Measurements from ENCODE around the gene CARMIL1. TPM values are rescaled to one million over a fixed set of nuclear protein-coding genes. Genes with fewer than 3 reads are reported as not detected.

The CARMIL1 gene
- polyA plus RNA-seq, 1 of the 3 experiments (the other 2 are of a cell fraction) = 1.7 TPM

- Histone ChIP-seq H3K27me3 (ENCODE audit: insufficient read depth) (no peaks in the 10 kb centered on the region), H3K9me2 (no peaks in the 10 kb centered on the region), H3K4me2 (no peak overlapping the region), H3K27ac (ENCODE audit: low read depth in 2 of 2, low read length in 1 of 2) (no peak overlapping the region), H3K36me3 (replicated peaks in 1 of 2; ENCODE audit: control insufficient read depth in 1 of 2, insufficient read depth in 2 of 2, low read length in 1 of 2) (no peaks in the 10 kb centered on the region), H3K9ac (no peak overlapping the region), H2AFZ (ENCODE audit: low read depth) (no peak overlapping the region), H3K4me1 (ENCODE audit: control insufficient read depth in 1 of 2, insufficient read depth in 2 of 2, low read depth in 1 of 2, low read length in 1 of 2) (peaks cover 8 to 11% of the 10 kb centered on the region in 2 experiments; a peak in 3 of 4 replicates), H3K4me3 (ENCODE audit: low read depth in 2 of 2, low read length in 1 of 2) (no peak overlapping the region), H4K20me1 (ENCODE audit: insufficient read depth) (no peaks in the 10 kb centered on the region), H3K79me2 (ENCODE audit: insufficient read depth) (no peaks in the 10 kb centered on the region), H3F3A (replicated peaks; ENCODE audit: insufficient read depth) (no peaks in the 10 kb centered on the region), H3K9me3 (no peaks in the 10 kb centered on the region)
- DNase-seq = no peak
- 85% methylated on average over 7 of the region's 7 CpGs for WGBS (ENCODE audit: low lambda C conversion rate)
- ChIA-PET CTCF (interaction anchor here (1.2 kb wide), 1 partner anchor 146 kb away, joined by 3 read pairs; no protein-coding TSS in a partner anchor), POLR2A (no interaction called here)
- no peak for TF ChIP-seq TEAD4 (IDR thresholded peaks at IDR 0.05; ENCODE audit: borderline replicate concordance, insufficient read depth)
- TF ChIP-seq RFX5 (IDR thresholded peaks at IDR 0.05; ENCODE audit: low read length) = no peak
- TF ChIP-seq, protein P1, sequence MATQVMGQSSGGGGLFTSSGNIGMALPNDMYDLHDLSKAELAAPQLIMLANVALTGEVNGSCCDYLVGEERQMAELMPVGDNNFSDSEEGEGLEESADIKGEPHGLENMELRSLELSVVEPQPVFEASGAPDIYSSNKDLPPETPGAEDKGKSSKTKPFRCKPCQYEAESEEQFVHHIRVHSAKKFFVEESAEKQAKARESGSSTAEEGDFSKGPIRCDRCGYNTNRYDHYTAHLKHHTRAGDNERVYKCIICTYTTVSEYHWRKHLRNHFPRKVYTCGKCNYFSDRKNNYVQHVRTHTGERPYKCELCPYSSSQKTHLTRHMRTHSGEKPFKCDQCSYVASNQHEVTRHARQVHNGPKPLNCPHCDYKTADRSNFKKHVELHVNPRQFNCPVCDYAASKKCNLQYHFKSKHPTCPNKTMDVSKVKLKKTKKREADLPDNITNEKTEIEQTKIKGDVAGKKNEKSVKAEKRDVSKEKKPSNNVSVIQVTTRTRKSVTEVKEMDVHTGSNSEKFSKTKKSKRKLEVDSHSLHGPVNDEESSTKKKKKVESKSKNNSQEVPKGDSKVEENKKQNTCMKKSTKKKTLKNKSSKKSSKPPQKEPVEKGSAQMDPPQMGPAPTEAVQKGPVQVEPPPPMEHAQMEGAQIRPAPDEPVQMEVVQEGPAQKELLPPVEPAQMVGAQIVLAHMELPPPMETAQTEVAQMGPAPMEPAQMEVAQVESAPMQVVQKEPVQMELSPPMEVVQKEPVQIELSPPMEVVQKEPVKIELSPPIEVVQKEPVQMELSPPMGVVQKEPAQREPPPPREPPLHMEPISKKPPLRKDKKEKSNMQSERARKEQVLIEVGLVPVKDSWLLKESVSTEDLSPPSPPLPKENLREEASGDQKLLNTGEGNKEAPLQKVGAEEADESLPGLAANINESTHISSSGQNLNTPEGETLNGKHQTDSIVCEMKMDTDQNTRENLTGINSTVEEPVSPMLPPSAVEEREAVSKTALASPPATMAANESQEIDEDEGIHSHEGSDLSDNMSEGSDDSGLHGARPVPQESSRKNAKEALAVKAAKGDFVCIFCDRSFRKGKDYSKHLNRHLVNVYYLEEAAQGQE (IDR thresholded peaks at IDR 0.05; ENCODE audit: low read depth, low read length) = no peak
- TF ChIP-seq, protein P2, sequence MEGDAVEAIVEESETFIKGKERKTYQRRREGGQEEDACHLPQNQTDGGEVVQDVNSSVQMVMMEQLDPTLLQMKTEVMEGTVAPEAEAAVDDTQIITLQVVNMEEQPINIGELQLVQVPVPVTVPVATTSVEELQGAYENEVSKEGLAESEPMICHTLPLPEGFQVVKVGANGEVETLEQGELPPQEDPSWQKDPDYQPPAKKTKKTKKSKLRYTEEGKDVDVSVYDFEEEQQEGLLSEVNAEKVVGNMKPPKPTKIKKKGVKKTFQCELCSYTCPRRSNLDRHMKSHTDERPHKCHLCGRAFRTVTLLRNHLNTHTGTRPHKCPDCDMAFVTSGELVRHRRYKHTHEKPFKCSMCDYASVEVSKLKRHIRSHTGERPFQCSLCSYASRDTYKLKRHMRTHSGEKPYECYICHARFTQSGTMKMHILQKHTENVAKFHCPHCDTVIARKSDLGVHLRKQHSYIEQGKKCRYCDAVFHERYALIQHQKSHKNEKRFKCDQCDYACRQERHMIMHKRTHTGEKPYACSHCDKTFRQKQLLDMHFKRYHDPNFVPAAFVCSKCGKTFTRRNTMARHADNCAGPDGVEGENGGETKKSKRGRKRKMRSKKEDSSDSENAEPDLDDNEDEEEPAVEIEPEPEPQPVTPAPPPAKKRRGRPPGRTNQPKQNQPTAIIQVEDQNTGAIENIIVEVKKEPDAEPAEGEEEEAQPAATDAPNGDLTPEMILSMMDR (IDR thresholded peaks at IDR 0.05) = no peak
- no peak for TF ChIP-seq SIN3A (IDR thresholded peaks at IDR 0.05; ENCODE audit: borderline replicate concordance, low read depth, low read length)
- no peak for TF ChIP-seq ELF1 (IDR thresholded peaks at IDR 0.05)
- TF ChIP-seq, protein P3, sequence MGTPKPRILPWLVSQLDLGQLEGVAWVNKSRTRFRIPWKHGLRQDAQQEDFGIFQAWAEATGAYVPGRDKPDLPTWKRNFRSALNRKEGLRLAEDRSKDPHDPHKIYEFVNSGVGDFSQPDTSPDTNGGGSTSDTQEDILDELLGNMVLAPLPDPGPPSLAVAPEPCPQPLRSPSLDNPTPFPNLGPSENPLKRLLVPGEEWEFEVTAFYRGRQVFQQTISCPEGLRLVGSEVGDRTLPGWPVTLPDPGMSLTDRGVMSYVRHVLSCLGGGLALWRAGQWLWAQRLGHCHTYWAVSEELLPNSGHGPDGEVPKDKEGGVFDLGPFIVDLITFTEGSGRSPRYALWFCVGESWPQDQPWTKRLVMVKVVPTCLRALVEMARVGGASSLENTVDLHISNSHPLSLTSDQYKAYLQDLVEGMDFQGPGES (IDR thresholded peaks at IDR 0.05; ENCODE audit: low read depth, low read length) = no peak
Measured at GRCh38 chr6:25343984-25344383, 64.8 kb downstream of the CARMIL1 start.

DNA sequence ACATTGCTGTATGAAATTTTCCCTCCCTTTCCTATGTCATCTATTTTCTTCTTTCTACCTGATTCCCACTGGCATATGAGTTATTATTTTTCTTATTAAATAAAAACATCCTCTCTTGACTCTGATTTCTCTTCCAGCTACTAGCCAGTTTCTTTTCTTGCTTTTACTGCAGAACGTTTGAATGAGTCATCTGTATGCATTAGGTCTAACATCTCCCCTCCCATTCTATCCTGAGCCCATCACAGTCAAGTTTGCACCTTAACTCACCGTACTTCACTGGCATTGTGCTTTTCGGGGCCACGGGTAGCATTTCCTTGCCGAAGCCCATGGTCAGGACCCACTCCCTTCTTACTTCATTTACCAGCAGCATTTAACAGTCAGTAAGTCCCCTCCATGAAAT lies 65.7 kb downstream of the CARMIL1 start:
- Histone ChIP-seq H3K36me3 (replicated peaks in 1 of 2; ENCODE audit: control insufficient read depth in 1 of 2, insufficient read depth in 2 of 2, low read length in 1 of 2) (no peaks in the 10 kb centered on the region), H2AFZ (ENCODE audit: low read depth) (no peak overlapping the region), H3K79me2 (ENCODE audit: insufficient read depth) (no peaks in the 10 kb centered on the region), H3K27ac (ENCODE audit: low read depth in 2 of 2, low read length in 1 of 2) (no peak overlapping the region), H3K9ac (no peak overlapping the region), H3K4me3 (ENCODE audit: low read depth in 2 of 2, low read length in 1 of 2) (no peak overlapping the region), H3K4me2 (no peak overlapping the region), H3K9me2 (no peaks in the 10 kb centered on the region), H3K4me1 (ENCODE audit: control insufficient read depth in 1 of 2, insufficient read depth in 2 of 2, low read depth in 1 of 2, low read length in 1 of 2) (peaks cover 8 to 11% of the 10 kb centered on the region in 2 experiments; a peak in 3 of 4 replicates), H3K27me3 (ENCODE audit: insufficient read depth) (no peaks in the 10 kb centered on the region), H3F3A (replicated peaks; ENCODE audit: insufficient read depth) (no peaks in the 10 kb centered on the region), H3K9me3 (no peaks in the 10 kb centered on the region), H4K20me1 (ENCODE audit: insufficient read depth) (no peaks in the 10 kb centered on the region)
- POLR2A ChIA-PET = no interaction called here
- WGBS (ENCODE audit: low lambda C conversion rate) = 75% methylated on average over 5 of the region's 5 CpGs
- no peak for DNase-seq
- TF ChIP-seq TCF12 (IDR thresholded peaks at IDR 0.05) (no peak), EP300 (IDR thresholded peaks at IDR 0.05; ENCODE audit: borderline replicate concordance in 1 of 2, low read depth in 1 of 2, low read length in 1 of 2) (no peak), TAF1 (IDR thresholded peaks at IDR 0.05; ENCODE audit: borderline replicate concordance, low read depth, low read length) (no peak), FOXJ3 (CRISPR knock-in tag; IDR thresholded peaks at IDR 0.05) (no peak), MXI1 (IDR thresholded peaks at IDR 0.05; ENCODE audit: low read depth, low read length) (no peak)
- TF ChIP-seq, protein P1 (IDR thresholded peaks at IDR 0.05; ENCODE audit: low read depth, low read length) = no peak
- TF ChIP-seq, protein P3 (IDR thresholded peaks at IDR 0.05; ENCODE audit: low read depth, low read length) = no peak
- CTCF ChIA-PET = no interaction called here
